Endothelial cell of umbilical vein (primary cell): Measurements from ENCODE around the gene EFNA5. TPM values are rescaled to one million over a fixed set of nuclear protein-coding genes. Genes with fewer than 3 reads are reported as not detected.

Experiments used
- BruUV-seq: library from RNA; stranded (reverse); fragments of 400-500 nt; replicated peaks from 2 replicates; lab custom pipeline; 2021; lab: Mats Ljungman, UMichigan
- CTCF ChIA-PET: fragments of 300-600, 350-600 bp; sonication (Branson Sonifier 250); formaldehyde crosslinking; loops from one replicate; lab custom pipeline; 2021; ENCODE audit warnings: antibody characterized with exemption, inconsistent platforms; lab: Charles Lee
- POLR2A ChIA-PET: fragments of 300-600, 350-600 bp; sonication (Branson Sonifier 250); formaldehyde crosslinking; loops from one replicate; lab custom pipeline; 2021; ENCODE audit warnings: antibody characterized with exemption, inconsistent platforms; lab: Charles Lee
- DNase-seq: peaks from one replicate; pipeline ENCODE4 v3.0.0-alpha.2; 2011; ENCODE audit warnings: low read depth, low spot score
- FAIRE-seq: peaks from 2 replicates; lab custom pipeline; 2011; peaks lifted over from hg19 to GRCh38; lab: Jason Lieb, UNC
- H2AFZ ChIP-seq: 2 replicates; pipeline ENCODE4 v1.6.0; 2012; ENCODE audit warnings: low read depth, low read length, control low read depth, inconsistent platforms
- H3K27ac ChIP-seq: 2 replicates; pipeline ENCODE4 v1.5.1; 2011; ENCODE audit warnings: low read depth, mild to moderate bottlenecking, control low read depth, low read length, moderate library complexity; ENCODE audit not compliant: insufficient read depth
- H3K27me3 ChIP-seq, 2 experiments: 2 replicates each; pipeline versions ENCODE4 v1.6.0 to v1.6.1; 2011; ENCODE audit warnings: low read length in 2 of 2, mixed read lengths in 1 of 2; ENCODE audit not compliant: control insufficient read depth in 2 of 2, insufficient read depth in 2 of 2
- H3K36me3 ChIP-seq, 2 experiments: 2 replicates in 1 of 2; 3 replicates in 1 of 2; pipeline ENCODE4 v1.5.1; 2011; ENCODE audit warnings: low read length in 2 of 2, mild to moderate bottlenecking in 1 of 2, moderate library complexity in 1 of 2; ENCODE audit not compliant: control insufficient read depth in 2 of 2, insufficient read depth in 2 of 2; ENCODE audit errors: extremely low read depth in 1 of 2
- H3K4me1 ChIP-seq: 3 replicates; pipeline ENCODE4 v1.5.1; 2011; ENCODE audit warnings: mild to moderate bottlenecking, low read length; ENCODE audit not compliant: control insufficient read depth, insufficient read depth; ENCODE audit errors: extremely low read depth
- H3K4me2 ChIP-seq: 2 replicates; pipeline ENCODE4 v1.6.1; 2011; ENCODE audit warnings: low read length, control low read depth, mixed read lengths; ENCODE audit not compliant: insufficient read depth
- H3K4me3 ChIP-seq, 3 experiments: fragments of 200-600 bp in 1 of 3; sonication (generic), shearing (Covaris generic) in 1 of 3; replicated peaks in 1 of 3; 2 replicates each; pipeline ENCODE4 v1.5.1; 2011 to 2016; ENCODE audit warnings: control low read depth in 3 of 3, low read length in 3 of 3, mild to moderate bottlenecking in 2 of 3, inconsistent platforms in 1 of 3, low read depth in 1 of 3, moderate library complexity in 1 of 3; ENCODE audit not compliant: insufficient read depth in 1 of 3
- H3K79me2 ChIP-seq: 2 replicates; pipeline ENCODE4 v1.6.0; 2012; ENCODE audit warnings: low read length, inconsistent platforms; ENCODE audit not compliant: control insufficient read depth, insufficient read depth
- H3K9ac ChIP-seq: replicated peaks from 2 replicates; pipeline ENCODE3; 2011; ENCODE audit warnings: low read length, control low read depth; ENCODE audit not compliant: insufficient read depth; ENCODE audit errors: extremely low read depth
- H3K9me1 ChIP-seq: replicated peaks from 3 replicates; pipeline ENCODE4 v1.6.0; 2011; ENCODE audit warnings: mild to moderate bottlenecking, low read length; ENCODE audit not compliant: control insufficient read depth, insufficient read depth; ENCODE audit errors: extremely low read depth
- H3K9me3 ChIP-seq: replicated peaks from 2 replicates; pipeline ENCODE4 v1.5.1; 2012; ENCODE audit warnings: low read length, inconsistent platforms; ENCODE audit not compliant: control insufficient read depth, insufficient read depth
- H4K20me1 ChIP-seq: replicated peaks from 2 replicates; pipeline ENCODE3; 2011; ENCODE audit warnings: mild to moderate bottlenecking, low read length; ENCODE audit not compliant: control insufficient read depth, insufficient read depth; ENCODE audit errors: extremely low read depth
- CTCF ChIP-seq, 2 donors: IDR thresholded peaks; 1 replicate in 1 of 2; 2 replicates in 1 of 2; pipeline ENCODE4 v1.5.1; 2011; ENCODE audit warnings: low read length in 2 of 2, mild to moderate bottlenecking in 2 of 2, moderate library complexity in 2 of 2, control low read depth in 1 of 2, inconsistent platforms in 1 of 2, low read depth in 1 of 2; ENCODE audit not compliant: insufficient read depth in 1 of 2; ENCODE audit errors: extremely low read depth in 1 of 2
- EZH2 ChIP-seq: IDR thresholded peaks from 2 replicates; pipeline ENCODE4 v1.6.1; 2012; ENCODE audit warnings: borderline replicate concordance, low read depth, mild to moderate bottlenecking, moderate library complexity, low read length, inconsistent platforms; ENCODE audit not compliant: severe bottlenecking
- POLR2AphosphoS5 ChIP-seq: IDR thresholded peaks from 2 replicates; pipeline ENCODE4 v1.6.1; 2012; ENCODE audit warnings: low read depth, mild to moderate bottlenecking, control low read depth, low read length, moderate library complexity; ENCODE audit not compliant: insufficient read depth
- dilution Hi-C: fragments of 300-500 bp; cut with MboI; formaldehyde crosslinking; loops from one replicate; pipeline ENCODE4 v1.15.0; 2019; ENCODE audit warnings: low sequenced_read_pairs; ENCODE audit not compliant: extremely low pct_ligation_motif_present
- intact Hi-C: fragments of 100-400 bp; cut with micrococcal nuclease; formaldehyde crosslinking; loops from one replicate; pipeline ENCODE4 v1.10.0; 2022
- polyA plus RNA-seq, 4 experiments: library from polyadenylated mRNA; depleted of rRNA in 3 of 4; stranded (reverse) in 3 of 4; unstranded in 1 of 4; fragments of >200 nt; gene quantifications; 2 replicates each; pipeline versions ENCODE4 v1.2.1 to v1.2.3, GENCODE V29; 2011 to 2012; ENCODE audit warnings: missing spikeins in 1 of 4
- total RNA-seq: library from RNA; stranded (reverse); gene quantifications from 2 replicates; pipeline ENCODE4 v1.2.3, GENCODE V29; 2021

The EFNA5 gene
- total and polyA plus RNA-seq, 2 donors (not counting 3 experiments of a cell fraction or from before 2014, with no cell fraction given) = 13.6 to 22.1 TPM

GRCh38 chr5:107359916-107360234, 310.9 kb downstream of the EFNA5 start:
- Histone ChIP-seq H3K4me2 (no peak overlapping the region), H3K4me3 (no peak overlapping the region), H3K36me3 (no peaks in the 10 kb centered on the region), H2AFZ (peak overlapping the region; percentile 34), H3K9ac (no peak overlapping the region), H3K4me1 (peaks cover 7% of the 10 kb centered on the region), H4K20me1 (no peaks in the 10 kb centered on the region), H3K27me3 (no peaks in the 10 kb centered on the region), H3K9me3 (no peaks in the 10 kb centered on the region), H3K79me2 (no peaks in the 10 kb centered on the region), H3K27ac (no peak overlapping the region), H3K9me1 (no peaks in the 10 kb centered on the region)
- intact Hi-C loops (no loop called here), dilution Hi-C loops (no loop called here)
- CTCF ChIA-PET = interaction anchor here (0.8 to 3.7 kb wide), 11 partner anchors 18 to 1243 kb away, joined by 3 to 13 read pairs (median 4); no protein-coding TSS in a partner anchor
- FAIRE-seq (no peak), DNase-seq (no peak)
- BruUV-seq = no TSS peak
- POLR2A ChIA-PET = no interaction called here
- TF ChIP-seq POLR2AphosphoS5 (no peak), EZH2 (no peak), CTCF (IDR thresholded peaks at IDR 0.05; ENCODE audit: extremely low read depth in 1 of 2, insufficient read depth in 1 of 2, low read depth in 1 of 2, low read length in 2 of 2) (peak; percentile 9 to 14)
